Suprapubic skin (tissue), 4 donors: ENCODE results near the gene ST8SIA6.

Experiments used
- CTCF ChIP-seq, 2 donors: fragments of 200-600 bp in 1 of 2; fragments of 450-650 bp in 1 of 2; sonication (generic) in 1 of 2; IDR thresholded peaks; one replicate each; pipeline ENCODE4 v1.5.1; 2016 to 2019; ENCODE audit warnings: antibody characterized with exemption in 2 of 2, mild to moderate bottlenecking in 1 of 2, moderate library complexity in 1 of 2
- EP300 ChIP-seq: sonication (generic); formaldehyde crosslinking; IDR thresholded peaks from one replicate; pipeline ENCODE4 v1.6.1; 2017; ENCODE audit warnings: antibody characterized with exemption
- POLR2A ChIP-seq, 2 donors: fragments of 450-650 bp; IDR thresholded peaks; one replicate each; pipeline ENCODE4 v1.6.1; 2017; ENCODE audit warnings: antibody characterized with exemption in 2 of 2, mild to moderate bottlenecking in 2 of 2, moderate library complexity in 2 of 2
- POLR2AphosphoS5 ChIP-seq, 3 donors: sonication (generic); formaldehyde crosslinking; IDR thresholded peaks; one replicate each; pipeline ENCODE4 v1.6.1; 2017; ENCODE audit warnings: antibody characterized with exemption in 3 of 3

GRCh38 chr10:17432723-17433122 is 21.7 kb downstream of the ST8SIA6 start:
- no peak for TF ChIP-seq EP300
- TF ChIP-seq CTCF (IDR thresholded peaks at IDR 0.05) = no peak
- no peak for TF ChIP-seq POLR2A (IDR thresholded peaks at IDR 0.05)
- TF ChIP-seq POLR2AphosphoS5 (IDR thresholded peaks at IDR 0.05) = no peak
